Astrocyte of the cerebellum (primary cell): Measurements from ENCODE around the gene CCDC68.

ENCODE experiments used
- DNase-seq: peaks from one replicate; pipeline ENCODE4 v3.0.0-alpha.2; 2011; ENCODE audit warnings: low read depth
- H3K4me3 ChIP-seq: 2 replicates; pipeline ENCODE4 v1.5.1; 2011; ENCODE audit warnings: mild to moderate bottlenecking, low read depth, low read length, moderate library complexity
- CTCF ChIP-seq: IDR thresholded peaks from 2 replicates; pipeline ENCODE4 v1.5.1; 2012; ENCODE audit warnings: low read length, low read depth, moderate library complexity, mild to moderate bottlenecking; ENCODE audit errors: missing control alignments
- in situ Hi-C: cut with HindIII; loops from 2 replicates; pipeline ENCODE4 v1.10.0; 2017; ENCODE audit warnings: low sequenced_read_pairs

Gene CCDC68

DNA sequence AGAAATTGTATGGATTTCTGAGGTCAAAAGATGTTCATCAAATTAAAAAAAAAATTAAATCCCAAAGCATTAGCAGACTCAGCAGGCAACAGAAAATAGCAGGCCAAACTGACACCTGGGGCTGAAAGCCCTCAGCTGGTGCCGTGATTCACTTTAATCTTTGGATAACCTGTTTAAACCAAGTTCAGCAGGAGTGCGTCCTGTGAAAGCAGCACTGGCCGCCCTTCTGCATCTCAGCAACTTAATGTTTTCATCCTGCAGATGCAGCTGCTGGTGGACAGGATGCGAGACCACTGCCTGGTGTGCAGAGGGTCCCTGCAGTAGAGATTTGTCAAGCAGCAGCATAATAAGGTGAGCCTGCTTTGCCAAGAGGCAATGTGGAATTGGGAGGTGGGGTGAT lies 41.2 kb downstream of the CCDC68 start:
- TF ChIP-seq CTCF = no peak

DNA sequence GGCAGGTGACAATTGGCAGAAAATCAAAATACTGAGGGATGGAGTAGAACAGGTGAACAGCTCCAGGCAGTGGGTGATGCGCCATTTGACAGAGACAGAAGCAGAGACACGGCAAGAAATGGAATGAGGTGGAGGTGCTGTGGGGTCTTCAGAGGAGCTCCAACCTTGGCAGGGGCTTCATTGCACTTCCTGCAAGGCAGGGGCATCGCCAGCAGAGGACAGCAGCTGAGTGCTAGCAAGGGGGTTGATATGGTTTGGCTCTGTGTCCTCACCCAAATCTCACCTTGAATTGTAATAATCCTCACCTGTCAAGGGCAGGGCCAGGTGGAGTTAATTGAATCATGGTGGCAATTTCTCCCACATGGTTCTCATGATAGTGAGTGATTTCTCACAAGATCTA lies 42.8 kb downstream of the CCDC68 start:
- in situ Hi-C loops = no loop called here
- H3K4me3 ChIP-seq = no peak overlapping the region
- TF ChIP-seq CTCF = no peak
- DNase-seq = no peak

More for the DNA sequence above, 41.2 kb downstream of the CCDC68 start:
- in situ Hi-C loops = no loop called here
- no peak for DNase-seq
- H3K4me3 ChIP-seq = no peak overlapping the region

- DNase-seq = no peak
- no peak for TF ChIP-seq CTCF
- H3K4me3 ChIP-seq = no peak overlapping the region
- in situ Hi-C loops = no loop called here
Observed at GRCh38 chr18:54914816-54915215, 44.4 kb downstream of the CCDC68 start.

DNA sequence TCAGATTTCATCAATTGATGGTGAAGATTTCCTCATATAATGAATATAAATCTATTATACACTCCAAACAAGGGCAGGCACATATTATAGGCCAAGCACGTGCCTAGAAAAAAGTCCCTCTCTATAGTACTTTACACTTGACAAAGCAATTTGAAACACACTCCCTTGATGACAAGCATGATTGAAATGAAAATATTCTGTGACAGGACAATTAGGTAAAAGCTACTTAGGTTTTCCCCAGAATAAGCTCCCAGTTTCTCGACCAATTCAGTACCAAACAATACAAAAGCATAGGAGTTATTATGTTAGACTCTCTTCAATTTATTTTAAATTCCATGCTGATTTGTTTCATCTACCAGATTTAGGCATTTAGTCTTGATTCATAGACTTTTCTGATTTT lies 47.7 kb downstream of the CCDC68 start:
- DNase-seq = no peak
- in situ Hi-C loops = no loop called here
- no peak for TF ChIP-seq CTCF
- H3K4me3 ChIP-seq = no peak overlapping the region

DNA sequence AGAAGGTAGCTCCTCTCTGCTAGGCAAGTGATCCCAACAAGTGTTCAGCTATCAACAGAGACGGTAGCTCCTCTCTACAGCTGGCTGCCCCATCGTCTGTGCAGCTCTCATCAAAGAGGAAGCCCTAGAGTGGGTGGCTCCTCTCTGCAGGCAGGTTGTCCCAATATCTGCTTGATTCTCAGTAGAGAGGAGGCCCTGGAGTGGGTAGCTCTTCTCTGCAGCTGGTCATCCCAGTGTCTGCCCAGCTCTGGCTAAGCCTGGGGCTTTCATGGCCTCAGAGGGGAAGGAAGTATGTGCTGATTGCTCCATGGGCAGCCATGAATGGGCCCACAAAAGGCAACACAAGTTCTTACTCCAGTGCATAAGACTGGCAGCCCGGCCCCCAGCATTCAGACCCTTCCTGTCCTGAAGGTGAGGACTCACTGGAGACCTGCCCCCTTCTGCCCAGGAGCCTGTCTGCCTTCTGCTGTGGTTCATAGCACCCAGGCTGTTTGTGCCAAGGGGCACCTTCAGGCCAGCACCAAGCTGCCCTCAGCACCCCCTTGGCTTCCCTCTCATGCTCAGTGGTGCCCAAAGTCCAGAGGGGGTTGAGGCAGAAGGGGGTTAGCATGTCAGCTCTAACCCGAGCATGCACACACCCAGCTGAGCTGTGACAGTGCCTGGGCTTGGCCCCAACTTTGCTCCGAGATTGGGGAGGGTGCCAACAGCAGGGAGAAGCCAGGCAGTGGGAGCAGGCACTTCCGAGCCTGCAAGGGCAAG lies 48.9 kb downstream of the CCDC68 start:
- no peak for DNase-seq
- no peak overlapping the region for H3K4me3 ChIP-seq
- no peak for TF ChIP-seq CTCF
- in situ Hi-C loops = no loop called here

DNA sequence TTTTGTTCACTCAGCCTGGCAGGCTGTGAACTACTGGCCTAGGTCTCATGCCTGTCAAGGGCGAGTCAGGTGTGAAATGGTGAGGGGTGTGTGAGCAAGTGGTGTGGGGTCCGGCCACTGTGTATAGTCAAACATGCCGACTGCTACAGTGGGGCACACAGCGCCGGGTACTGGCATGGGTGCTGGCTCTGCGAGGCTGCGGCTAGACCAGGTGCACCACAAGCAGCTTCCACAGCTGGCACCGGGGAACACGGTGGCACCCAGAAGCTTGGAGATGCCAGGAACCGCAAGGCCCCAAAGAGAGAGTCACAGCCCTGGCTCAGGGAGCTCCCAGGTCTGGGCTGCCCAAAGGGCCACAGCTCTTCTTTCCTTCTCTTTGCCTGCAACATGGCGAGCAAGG lies 49.7 kb downstream of the CCDC68 start:
- no peak overlapping the region for H3K4me3 ChIP-seq
- in situ Hi-C loops = no loop called here
- TF ChIP-seq CTCF = no peak
- DNase-seq = no peak
